Psoas muscle (tissue), 8 donors: ENCODE data around the gene CIROP. TPM values are rescaled to one million over a fixed set of nuclear protein-coding genes. Genes with fewer than 3 reads are reported as not detected.

Experiments used
- ATAC-seq, 4 donors: fragments of 200-7000 bp; cut with Tn5 transposase; one replicate each; pipeline ENCODE4 v1.9.1; 2020; ENCODE audit warnings: moderate library complexity in 3 of 4, mild to moderate bottlenecking in 2 of 4
- DNase-seq, 2 donors: peaks; one replicate each; pipeline ENCODE4 v3.0.0-alpha.2; 2020
- H3K27ac ChIP-seq: fragments of 200-600 bp; one replicate; pipeline ENCODE4 v1.8.0; 2022
- H3K27me3 ChIP-seq, 3 donors: fragments of 200-600 bp in 1 of 3; one replicate each; pipeline versions ENCODE4 v1.6.1 to v1.8.0; 2013 to 2022; ENCODE audit warnings: low read length in 2 of 3, mild to moderate bottlenecking in 2 of 3, moderate library complexity in 1 of 3; ENCODE audit not compliant: insufficient read depth in 3 of 3
- H3K36me3 ChIP-seq, 2 donors: fragments of 200-600 bp in 1 of 2; one replicate each; pipeline versions ENCODE4 v1.6.1 to v1.8.0; 2013 to 2022; ENCODE audit warnings: low read depth in 1 of 2, mild to moderate bottlenecking in 1 of 2, moderate library complexity in 1 of 2; ENCODE audit not compliant: insufficient read depth in 1 of 2
- H3K4me1 ChIP-seq: fragments of 200-600 bp; one replicate; pipeline ENCODE4 v1.8.0; 2022
- H3K4me3 ChIP-seq: fragments of 200-600 bp; one replicate; pipeline ENCODE4 v1.8.0; 2022; ENCODE audit warnings: mild to moderate bottlenecking
- H3K9me3 ChIP-seq: fragments of 200-600 bp; one replicate; pipeline ENCODE4 v1.8.0; 2022
- WGBS, 3 donors: extraction: QIAGEN DNeasy Blood & Tissue Kit; methylation state at CpG; one replicate each; pipeline versions ENCODE4 v1.1.6 to v1.1.7; 2013; 5-methylcytosine and 5-hydroxymethylcytosine counted together
- intact Hi-C, 2 donors: fragments of 100-400 bp; cut with DNase I; formaldehyde crosslinking; loops; one replicate each; pipeline versions ENCODE4 v1.11.0 to v1.14.2; 2022
- polyA plus RNA-seq, 3 donors: library from polyadenylated mRNA; stranded (reverse); fragments of 200-250 nt; gene quantifications; one replicate each; pipeline ENCODE4 v1.2.3, GENCODE V29; 2013
- total RNA-seq, 4 donors: library from RNA; stranded (reverse); fragmentation: NEBNext Ultra II Directional in 2 of 4; extraction: Animal tissue kit (Norgen Biotek cat#: 25700) in 2 of 4; gene quantifications; one replicate each; pipeline versions ENCODE4 v1.2.1 to v1.2.4, GENCODE V29; 2021 to 2023
- TF ChIP-seq, protein P1 (sequence below): fragments of 200-600 bp; IDR thresholded peaks from one replicate; pipeline ENCODE4 v1.8.0; 2022; ENCODE audit warnings: antibody characterized with exemption
- donor health status: healthy with polysubstance abuse.
- donor health status: DM: no; HTN: no; CAD: no; lungs with moderate emphysema.
- donor health status: Bipolar disorder and iron deficiency.
- donor health status: healthy.
- donor health status: DM: yes; HTN: yes; CAD: no.
- donor health status: DM: no; HTN: no; CAD: no.
- donor health status: DM: no; HTN: no; CAD: no.
- donor health status: DM: yes; HTN: yes; CAD: no.

The CIROP gene
- total and polyA plus RNA-seq, 7 donors, result 0.03 TPM; not detected in 6

GRCh38 chr14:23103581-23103980, 1.2 kb downstream of the CIROP start:
- intact Hi-C loops, result no loop called here
- no peak for ATAC-seq
- 86 to 90% (median 87%) methylated on average over 4 of the region's 4 CpGs for WGBS, 3 donors

GRCh38 chr14:23102801-23103200, 2.0 kb downstream of the CIROP start:
- TF ChIP-seq, protein P1, sequence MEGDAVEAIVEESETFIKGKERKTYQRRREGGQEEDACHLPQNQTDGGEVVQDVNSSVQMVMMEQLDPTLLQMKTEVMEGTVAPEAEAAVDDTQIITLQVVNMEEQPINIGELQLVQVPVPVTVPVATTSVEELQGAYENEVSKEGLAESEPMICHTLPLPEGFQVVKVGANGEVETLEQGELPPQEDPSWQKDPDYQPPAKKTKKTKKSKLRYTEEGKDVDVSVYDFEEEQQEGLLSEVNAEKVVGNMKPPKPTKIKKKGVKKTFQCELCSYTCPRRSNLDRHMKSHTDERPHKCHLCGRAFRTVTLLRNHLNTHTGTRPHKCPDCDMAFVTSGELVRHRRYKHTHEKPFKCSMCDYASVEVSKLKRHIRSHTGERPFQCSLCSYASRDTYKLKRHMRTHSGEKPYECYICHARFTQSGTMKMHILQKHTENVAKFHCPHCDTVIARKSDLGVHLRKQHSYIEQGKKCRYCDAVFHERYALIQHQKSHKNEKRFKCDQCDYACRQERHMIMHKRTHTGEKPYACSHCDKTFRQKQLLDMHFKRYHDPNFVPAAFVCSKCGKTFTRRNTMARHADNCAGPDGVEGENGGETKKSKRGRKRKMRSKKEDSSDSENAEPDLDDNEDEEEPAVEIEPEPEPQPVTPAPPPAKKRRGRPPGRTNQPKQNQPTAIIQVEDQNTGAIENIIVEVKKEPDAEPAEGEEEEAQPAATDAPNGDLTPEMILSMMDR, result no peak
- Histone ChIP-seq H3K36me3 (peaks cover 0 to 16% of the 10 kb centered on the region in 2 donors), H3K27ac (no peak overlapping the region), H3K27me3 (no peaks in the 10 kb centered on the region), H3K4me1 (no peaks in the 10 kb centered on the region), H3K4me3 (no peak overlapping the region), H3K9me3 (no peaks in the 10 kb centered on the region)
- intact Hi-C loops, result no loop called here
- no peak for DNase-seq
- WGBS, 3 donors, result 63 to 89% (median 70%) methylated on average over 2 of the region's 2 CpGs
- no peak for ATAC-seq

More at GRCh38 chr14:23103581-23103980, 1.2 kb downstream of the CIROP start:
- H3K27ac ChIP-seq, result no peak overlapping the region
- H3K9me3 ChIP-seq, result no peaks in the 10 kb centered on the region
- H3K4me1 ChIP-seq, result no peaks in the 10 kb centered on the region
- no peak overlapping the region for H3K4me3 ChIP-seq
- H3K36me3 ChIP-seq, result peaks cover 0 to 8% of the 10 kb centered on the region in 2 donors
- TF ChIP-seq, protein P1, result no peak
- no peak for DNase-seq
- no peaks in the 10 kb centered on the region for H3K27me3 ChIP-seq

DNA sequence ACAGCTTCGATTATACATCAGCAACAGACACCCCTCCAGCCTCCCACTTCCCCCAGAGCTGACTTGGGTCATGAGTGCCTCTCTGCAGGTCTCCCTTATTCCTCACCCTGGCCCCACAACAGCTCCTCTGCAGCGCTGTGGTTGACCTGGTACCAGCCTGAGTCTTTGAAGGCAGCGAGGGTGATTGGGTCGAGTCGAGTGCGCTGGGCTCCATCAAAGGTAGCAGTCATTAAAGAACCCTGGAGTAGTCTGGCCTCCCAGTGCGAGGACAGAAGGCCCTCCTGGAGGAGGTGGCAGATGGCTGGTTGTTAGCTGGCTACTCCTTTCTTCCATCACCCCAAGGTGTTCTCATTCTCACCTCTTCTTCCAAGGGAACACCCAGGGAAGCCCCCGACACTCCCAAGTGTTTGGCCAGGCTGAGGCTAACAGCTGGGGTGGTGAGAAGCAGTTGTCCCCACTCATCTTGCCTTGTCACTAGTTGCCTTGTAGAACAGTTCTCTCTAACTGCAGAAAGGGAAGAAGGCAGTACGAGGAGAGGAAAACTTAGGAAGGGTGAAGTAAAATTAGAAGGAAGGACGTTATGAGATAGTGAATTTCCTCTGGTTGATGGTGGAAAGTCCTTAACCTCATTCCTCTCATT, 2.7 kb downstream of the CIROP start:
- no peaks in the 10 kb centered on the region for H3K9me3 ChIP-seq
- peaks cover 0 to 22% of the 10 kb centered on the region in 2 donors for H3K36me3 ChIP-seq
- TF ChIP-seq, protein P1, result no peak
- 36 to 43% (median 43%) methylated on average over 10 of the region's 10 CpGs for WGBS, 3 donors
- H3K27ac ChIP-seq, result no peak overlapping the region
- intact Hi-C loops, result no loop called here
- DNase-seq (no peak), ATAC-seq (no peak)
- no peak overlapping the region for H3K4me3 ChIP-seq
- no peaks in the 10 kb centered on the region for H3K27me3 ChIP-seq
- H3K4me1 ChIP-seq, result peaks cover 6% of the 10 kb centered on the region

DNA sequence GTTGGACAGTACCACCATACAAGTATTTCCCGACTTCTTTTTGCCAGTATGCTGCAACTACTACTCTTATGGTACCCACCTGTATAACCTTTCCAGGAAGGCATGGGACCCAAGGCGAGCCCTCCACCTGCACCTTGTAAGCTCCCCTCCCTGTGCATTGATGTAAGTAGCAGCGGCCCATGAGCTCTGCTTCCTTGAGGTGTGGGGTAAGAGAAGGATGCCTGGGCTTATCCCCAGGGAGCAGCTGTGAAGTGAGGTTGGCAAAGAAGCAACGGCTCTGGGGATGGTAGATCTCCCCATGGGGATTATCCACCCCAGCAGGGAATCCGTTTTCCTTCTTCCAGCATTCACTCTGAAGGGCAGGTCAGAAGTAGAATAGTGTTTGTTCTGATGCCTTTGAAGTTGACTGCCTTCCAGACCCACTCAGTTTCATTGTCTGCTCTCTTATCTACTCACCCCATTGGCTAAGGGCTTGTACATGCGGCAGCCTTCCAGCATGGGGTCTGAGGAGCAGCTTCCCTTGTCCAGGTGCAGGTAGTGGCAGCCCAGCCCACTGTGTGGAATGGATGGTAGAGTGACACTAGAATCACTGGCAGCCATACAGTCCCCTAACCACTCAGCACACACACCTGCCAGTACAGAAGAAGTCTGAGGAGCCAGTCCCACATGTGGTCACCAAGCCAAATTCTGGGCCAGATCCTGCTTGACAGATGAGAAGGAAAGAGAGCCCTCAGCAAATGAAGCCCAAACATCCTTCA, 3.4 kb downstream of the CIROP start:
- H3K36me3 ChIP-seq, result peaks cover 0 to 24% of the 10 kb centered on the region in 2 donors
- WGBS, 3 donors, result 74 to 80% (median 77%) methylated on average over 6 of the region's 6 CpGs
- TF ChIP-seq, protein P1, result no peak
- DNase-seq (no peak), ATAC-seq (no peak)
- H3K27me3 ChIP-seq, result no peaks in the 10 kb centered on the region
- H3K4me1 ChIP-seq, result peaks cover 13% of the 10 kb centered on the region
- intact Hi-C loops, result no loop called here
- H3K4me3 ChIP-seq, result no peak overlapping the region
- H3K9me3 ChIP-seq, result no peaks in the 10 kb centered on the region
- H3K27ac ChIP-seq, result no peak overlapping the region
